ENCODE results near the gene ADCYAP1.

DNA sequence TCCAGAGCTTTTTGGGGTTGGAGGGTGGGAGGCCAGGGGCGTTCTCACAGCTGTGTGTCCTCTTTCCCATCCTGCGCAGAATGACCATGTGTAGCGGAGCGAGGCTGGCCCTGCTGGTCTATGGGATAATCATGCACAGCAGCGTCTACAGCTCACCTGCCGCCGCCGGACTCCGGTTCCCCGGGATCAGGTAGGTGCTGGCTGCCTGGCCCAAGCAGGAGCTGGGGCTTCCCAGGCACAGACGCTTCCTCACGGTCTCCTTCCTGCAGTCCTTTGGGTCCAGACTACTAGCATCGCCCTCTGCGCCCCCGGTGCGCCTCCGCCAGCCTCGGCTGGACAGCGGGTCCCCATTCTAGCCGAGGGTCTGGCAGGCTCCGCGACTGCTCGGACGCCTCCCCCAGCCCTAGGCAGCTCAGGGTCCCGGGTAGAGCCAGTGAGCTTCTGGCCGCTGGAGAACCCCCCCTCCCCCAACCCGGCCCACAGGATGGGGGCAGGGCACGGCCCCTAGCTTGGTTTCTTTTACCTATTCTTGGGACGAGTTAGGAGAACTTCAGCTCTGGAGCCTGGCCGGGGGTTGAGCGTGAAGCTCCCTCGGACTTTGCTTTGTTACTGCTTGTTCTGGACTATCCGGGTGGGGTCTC, 756 bp downstream of the ADCYAP1 start:
- TF ChIP-seq, protein P1, sequence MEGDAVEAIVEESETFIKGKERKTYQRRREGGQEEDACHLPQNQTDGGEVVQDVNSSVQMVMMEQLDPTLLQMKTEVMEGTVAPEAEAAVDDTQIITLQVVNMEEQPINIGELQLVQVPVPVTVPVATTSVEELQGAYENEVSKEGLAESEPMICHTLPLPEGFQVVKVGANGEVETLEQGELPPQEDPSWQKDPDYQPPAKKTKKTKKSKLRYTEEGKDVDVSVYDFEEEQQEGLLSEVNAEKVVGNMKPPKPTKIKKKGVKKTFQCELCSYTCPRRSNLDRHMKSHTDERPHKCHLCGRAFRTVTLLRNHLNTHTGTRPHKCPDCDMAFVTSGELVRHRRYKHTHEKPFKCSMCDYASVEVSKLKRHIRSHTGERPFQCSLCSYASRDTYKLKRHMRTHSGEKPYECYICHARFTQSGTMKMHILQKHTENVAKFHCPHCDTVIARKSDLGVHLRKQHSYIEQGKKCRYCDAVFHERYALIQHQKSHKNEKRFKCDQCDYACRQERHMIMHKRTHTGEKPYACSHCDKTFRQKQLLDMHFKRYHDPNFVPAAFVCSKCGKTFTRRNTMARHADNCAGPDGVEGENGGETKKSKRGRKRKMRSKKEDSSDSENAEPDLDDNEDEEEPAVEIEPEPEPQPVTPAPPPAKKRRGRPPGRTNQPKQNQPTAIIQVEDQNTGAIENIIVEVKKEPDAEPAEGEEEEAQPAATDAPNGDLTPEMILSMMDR (IDR thresholded peaks at IDR 0.05; ENCODE audit: insufficient read depth, low read depth, low read length), result no peak
- peak; percentile 33 for TF ChIP-seq EZH2 (IDR thresholded peaks at IDR 0.05; ENCODE audit: insufficient read depth, low read length)

Data from astrocyte (in vitro differentiated cells and primary cell).